NCI-H1694 (cell line): ENCODE measurements around the gene KIF6.

Experiments used
- DNase-seq: peaks from one replicate; lab custom pipeline; 2025; lab: John Stamatoyannopoulos, UW

The KIF6 gene

GRCh38 chr6:39281312-39281980 lies 443.8 kb downstream of the KIF6 start:
- no peak for DNase-seq

- DNase-seq = no peak
These were observed 444.9 kb downstream of the KIF6 start for GRCh38 chr6:39280247-39280731.
